GM06990 (cell line): Measurements from ENCODE around the gene TOLLIP.

Experiments
- DNase-seq: peaks from one replicate; pipeline ENCODE4 v3.0.0-alpha.2; 2011; ENCODE audit not compliant: insufficient read length; ENCODE audit errors: extremely low read depth
- H3K27me3 ChIP-seq: replicated peaks from 2 replicates; pipeline ENCODE4 v1.6.0; 2011; ENCODE audit warnings: low read length; ENCODE audit not compliant: control insufficient read depth, insufficient read depth
- H3K36me3 ChIP-seq: 2 replicates; pipeline ENCODE4 v1.5.1; 2011; ENCODE audit warnings: low read length; ENCODE audit not compliant: control insufficient read depth, insufficient read depth
- H3K4me3 ChIP-seq: replicated peaks from 2 replicates; pipeline ENCODE4 v1.5.1; 2011; ENCODE audit warnings: low read depth, mild to moderate bottlenecking, control low read depth, low read length
- TF ChIP-seq, protein P1 (sequence below): IDR thresholded peaks from 2 replicates; pipeline ENCODE4 v1.5.1; 2011; ENCODE audit warnings: low read length, control low read depth, mild to moderate bottlenecking, inconsistent platforms; ENCODE audit not compliant: insufficient read depth, poor library complexity, severe bottlenecking

The TOLLIP gene

DNA sequence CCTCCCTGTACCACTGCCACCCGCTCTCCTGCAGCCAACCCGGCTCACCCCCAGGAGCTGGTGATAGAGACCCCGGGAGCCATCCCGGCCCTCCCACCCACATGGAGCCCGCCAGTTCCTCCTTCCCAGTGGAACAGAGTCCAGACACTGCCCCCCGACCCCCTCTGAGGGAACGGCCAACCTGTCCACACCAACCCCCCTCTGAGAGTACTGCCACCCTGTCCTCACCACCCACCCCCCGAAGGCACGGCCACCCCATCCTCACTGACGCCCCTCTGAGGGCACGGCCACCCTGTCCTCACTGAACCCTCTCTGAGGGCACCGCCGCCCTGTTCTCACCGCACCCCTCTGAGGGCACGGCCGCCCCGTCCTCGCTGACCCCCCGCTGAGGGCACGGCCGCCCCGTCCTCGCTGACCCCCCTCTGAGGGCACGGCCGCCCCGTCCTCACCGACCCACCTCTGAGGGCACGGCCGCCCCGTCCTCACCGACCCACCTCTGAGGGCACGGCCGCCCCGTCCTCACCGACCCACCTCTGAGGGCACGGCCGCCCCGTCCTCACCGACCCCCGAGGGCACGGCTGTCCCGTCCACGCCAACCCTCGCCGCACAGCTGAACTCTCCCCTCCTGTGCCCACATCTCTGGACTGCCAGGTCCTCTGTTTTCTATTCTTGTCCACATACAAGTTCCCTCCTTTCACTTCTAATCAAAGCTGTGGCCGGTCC, 18.0 kb downstream of the TOLLIP start:
- Histone ChIP-seq H3K27me3 (no peaks in the 10 kb centered on the region), H3K4me3 (no peak overlapping the region), H3K36me3 (peaks cover 17% of the 10 kb centered on the region)
- TF ChIP-seq, protein P1, sequence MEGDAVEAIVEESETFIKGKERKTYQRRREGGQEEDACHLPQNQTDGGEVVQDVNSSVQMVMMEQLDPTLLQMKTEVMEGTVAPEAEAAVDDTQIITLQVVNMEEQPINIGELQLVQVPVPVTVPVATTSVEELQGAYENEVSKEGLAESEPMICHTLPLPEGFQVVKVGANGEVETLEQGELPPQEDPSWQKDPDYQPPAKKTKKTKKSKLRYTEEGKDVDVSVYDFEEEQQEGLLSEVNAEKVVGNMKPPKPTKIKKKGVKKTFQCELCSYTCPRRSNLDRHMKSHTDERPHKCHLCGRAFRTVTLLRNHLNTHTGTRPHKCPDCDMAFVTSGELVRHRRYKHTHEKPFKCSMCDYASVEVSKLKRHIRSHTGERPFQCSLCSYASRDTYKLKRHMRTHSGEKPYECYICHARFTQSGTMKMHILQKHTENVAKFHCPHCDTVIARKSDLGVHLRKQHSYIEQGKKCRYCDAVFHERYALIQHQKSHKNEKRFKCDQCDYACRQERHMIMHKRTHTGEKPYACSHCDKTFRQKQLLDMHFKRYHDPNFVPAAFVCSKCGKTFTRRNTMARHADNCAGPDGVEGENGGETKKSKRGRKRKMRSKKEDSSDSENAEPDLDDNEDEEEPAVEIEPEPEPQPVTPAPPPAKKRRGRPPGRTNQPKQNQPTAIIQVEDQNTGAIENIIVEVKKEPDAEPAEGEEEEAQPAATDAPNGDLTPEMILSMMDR: no peak
- no peak for DNase-seq

GRCh38 chr11:1290052-1291040, 19.1 kb downstream of the TOLLIP start:
- H3K4me3 ChIP-seq: no peak overlapping the region
- TF ChIP-seq, protein P1: no peak
- peaks cover 22% of the 10 kb centered on the region for H3K36me3 ChIP-seq
- H3K27me3 ChIP-seq: no peaks in the 10 kb centered on the region
- DNase-seq: no peak

- TF ChIP-seq, protein P1: no peak
- Histone ChIP-seq H3K36me3 (peaks cover 25% of the 10 kb centered on the region), H3K27me3 (no peaks in the 10 kb centered on the region), H3K4me3 (no peak overlapping the region)
- no peak for DNase-seq
These were observed 20.1 kb downstream of the TOLLIP start for GRCh38 chr11:1289211-1289935.

GRCh38 chr11:1288426-1289151, 20.8 kb downstream of the TOLLIP start:
- H3K4me3 ChIP-seq: no peak overlapping the region
- no peak for DNase-seq
- H3K36me3 ChIP-seq: peaks cover 25% of the 10 kb centered on the region
- no peaks in the 10 kb centered on the region for H3K27me3 ChIP-seq
- TF ChIP-seq, protein P1: no peak

DNA sequence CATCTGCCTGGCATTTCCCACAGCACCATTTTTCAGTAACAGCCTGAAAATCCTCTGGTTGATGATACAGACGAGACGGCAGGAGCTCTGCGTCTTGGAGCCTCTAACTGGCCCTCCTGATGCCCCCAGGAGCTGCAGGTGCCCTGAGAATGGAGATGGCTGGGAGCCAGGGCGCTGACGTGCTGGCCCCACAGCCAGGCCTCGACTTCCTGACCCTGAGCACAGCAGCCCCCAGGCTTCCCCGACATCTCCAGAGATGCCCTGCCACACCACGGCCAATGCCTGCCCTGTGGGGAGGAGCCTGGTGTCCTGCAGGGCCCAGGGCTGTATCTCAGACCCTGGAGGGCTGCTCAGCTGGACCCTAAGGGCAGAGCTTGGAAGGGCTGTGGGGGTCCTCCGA, 21.5 kb downstream of the TOLLIP start:
- TF ChIP-seq, protein P1: no peak
- DNase-seq: no peak
- peaks cover 27% of the 10 kb centered on the region for H3K36me3 ChIP-seq
- H3K4me3 ChIP-seq: no peak overlapping the region
- no peaks in the 10 kb centered on the region for H3K27me3 ChIP-seq
